GM19023 (cell line): Measurements from ENCODE around the gene CEACAM21.
A peak's percentile ranks its signal among the peaks of the same experiment; 100 is the strongest.

Source experiments
- ATAC-seq: cut with Tn5 transposase; IDR thresholded peaks from one replicate; pipeline ENCODE4 v1.9.1; 2021; ENCODE audit warnings: mild to moderate bottlenecking, moderate library complexity; ENCODE audit not compliant: unreplicated experiment

Gene CEACAM21

DNA sequence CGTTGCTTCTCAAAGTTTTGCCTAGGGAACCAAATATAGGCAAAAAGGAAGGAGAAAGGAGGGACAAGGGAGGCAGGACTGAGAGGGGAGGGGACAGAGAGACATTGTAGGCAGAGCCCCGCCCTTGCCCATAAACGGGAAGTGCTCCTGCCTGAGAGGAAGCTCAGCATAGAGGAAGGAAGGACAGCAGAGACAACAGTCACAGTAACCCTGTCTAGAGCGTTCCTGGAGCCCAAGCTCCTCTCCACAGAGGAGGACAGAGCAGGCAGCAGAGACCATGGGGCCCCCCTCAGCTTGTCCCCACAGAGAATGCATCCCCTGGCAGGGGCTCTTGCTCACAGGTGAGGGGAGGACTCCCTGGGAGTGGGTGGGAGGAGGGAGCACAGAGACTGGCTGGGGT is at the start of gene CEACAM21:
Gene CEACAM21, plus strand, starts transcription at position 169 of the 400 bp plus-strand sequence. Its CDS starts 109 bp downstream, at position 278.
- no peak for ATAC-seq

DNA sequence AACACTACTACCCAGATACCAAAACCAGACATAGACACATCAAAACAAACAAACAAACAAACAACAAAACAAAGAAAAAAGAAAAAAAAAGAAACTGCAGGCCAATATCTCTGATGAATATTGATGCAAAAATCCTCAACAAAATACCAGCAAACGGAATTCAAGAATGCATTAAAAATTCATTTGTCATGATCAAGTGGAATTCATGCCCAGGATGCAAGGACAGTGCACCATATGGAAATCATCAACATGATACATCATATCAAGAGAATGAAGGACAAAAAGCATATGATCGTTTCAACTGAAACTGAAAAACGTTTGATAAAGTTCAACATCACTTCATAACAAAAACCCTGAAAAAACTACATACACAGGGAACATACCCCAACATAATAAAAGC is 48.9 kb upstream of the CEACAM21 start:
- no peak for ATAC-seq

DNA sequence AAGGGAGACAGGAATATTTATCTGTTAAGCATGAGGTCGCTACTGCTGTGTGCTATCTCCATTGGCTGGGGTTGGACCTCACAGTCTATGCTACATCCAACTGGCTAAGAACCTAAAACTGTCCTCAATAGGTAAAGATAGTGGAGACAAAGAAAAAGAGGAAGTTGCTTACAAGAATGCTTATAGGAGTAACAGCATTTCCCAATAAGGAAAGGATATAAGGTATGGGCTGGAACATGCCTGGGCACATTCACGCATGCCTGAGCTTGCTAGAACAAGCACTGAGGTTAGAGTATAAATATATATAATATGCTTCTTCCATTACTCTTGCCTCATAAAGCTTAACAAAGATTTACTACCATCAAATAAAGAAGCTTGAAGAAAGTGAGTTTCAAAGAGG is 47.9 kb upstream of the CEACAM21 start:
- no peak for ATAC-seq

DNA sequence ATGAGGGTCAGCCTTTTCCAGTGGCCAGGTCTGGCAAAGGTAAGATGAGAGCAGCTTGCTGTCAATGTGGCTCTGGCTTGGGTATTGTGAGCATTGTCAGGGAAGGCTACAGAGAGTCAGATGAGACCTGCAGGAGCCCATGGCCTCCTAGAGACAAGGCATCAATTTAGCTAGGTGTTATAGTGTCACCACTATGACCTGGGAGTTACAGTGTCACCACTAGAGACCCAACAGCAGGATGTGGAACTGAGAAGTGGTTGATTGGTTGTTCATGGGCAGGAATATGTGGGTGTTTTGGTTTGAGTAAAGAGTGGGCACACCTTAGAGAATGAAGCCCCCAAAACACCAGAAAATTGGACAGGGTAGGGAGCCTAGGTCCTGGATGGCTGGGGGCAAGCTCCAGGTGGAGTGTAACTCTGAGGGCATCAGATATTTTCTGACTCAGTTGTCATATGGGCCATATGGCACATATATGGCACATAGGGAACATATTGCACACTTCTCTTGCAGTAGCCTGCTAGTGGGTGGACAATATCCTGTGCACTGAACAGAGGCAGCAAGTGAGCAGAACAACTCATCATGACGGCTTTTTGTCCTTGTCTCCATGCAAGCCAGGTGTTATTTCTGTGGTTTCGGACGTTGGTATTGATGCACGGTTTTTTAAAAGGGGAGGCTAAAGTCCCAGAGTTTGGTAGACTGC is 46.3 kb upstream of the CEACAM21 start:
- no peak for ATAC-seq

DNA sequence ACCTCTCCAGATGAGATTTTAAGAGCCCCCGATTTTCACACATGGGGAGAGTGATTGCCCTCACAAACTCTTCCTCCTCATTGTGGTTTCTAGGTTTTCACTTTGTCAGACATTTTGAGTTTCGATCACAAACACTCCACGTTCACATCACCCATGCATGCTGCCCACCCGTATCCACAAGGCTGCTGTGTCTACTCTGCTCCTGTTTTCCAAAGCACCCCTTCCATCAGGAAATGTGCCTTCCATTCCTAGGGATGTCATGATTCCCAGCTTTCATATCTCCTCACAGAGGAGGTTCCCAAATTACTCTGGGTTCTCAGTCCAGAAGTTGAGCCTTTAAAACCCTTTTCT is 45.8 kb upstream of the CEACAM21 start:
- no peak for ATAC-seq

DNA sequence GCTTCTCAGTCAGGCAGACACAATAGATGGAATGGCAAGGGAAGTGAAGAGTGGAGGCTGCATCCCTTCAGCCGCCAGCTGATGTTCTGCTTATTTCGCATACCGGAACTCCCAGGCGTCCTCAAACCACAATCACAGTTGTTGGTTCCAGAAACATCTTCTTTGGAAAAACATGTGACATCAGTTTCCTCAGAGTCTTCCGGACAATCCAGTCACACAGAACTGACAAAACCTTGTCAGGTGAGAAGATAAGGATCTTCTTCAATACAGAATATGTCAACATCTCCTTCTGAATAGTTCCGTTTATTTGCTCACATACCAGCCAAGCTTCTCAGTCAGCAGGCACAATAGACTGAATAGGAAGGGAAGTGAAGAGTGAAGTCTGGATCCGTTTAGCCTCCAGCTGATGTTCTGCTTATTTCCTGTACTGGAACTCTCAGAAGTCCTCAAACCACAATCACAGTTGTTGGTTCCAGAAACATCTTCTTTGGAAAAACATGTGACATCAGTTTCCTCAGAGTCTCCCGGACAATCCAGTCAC is 45.1 kb upstream of the CEACAM21 start:
- no peak for ATAC-seq

DNA sequence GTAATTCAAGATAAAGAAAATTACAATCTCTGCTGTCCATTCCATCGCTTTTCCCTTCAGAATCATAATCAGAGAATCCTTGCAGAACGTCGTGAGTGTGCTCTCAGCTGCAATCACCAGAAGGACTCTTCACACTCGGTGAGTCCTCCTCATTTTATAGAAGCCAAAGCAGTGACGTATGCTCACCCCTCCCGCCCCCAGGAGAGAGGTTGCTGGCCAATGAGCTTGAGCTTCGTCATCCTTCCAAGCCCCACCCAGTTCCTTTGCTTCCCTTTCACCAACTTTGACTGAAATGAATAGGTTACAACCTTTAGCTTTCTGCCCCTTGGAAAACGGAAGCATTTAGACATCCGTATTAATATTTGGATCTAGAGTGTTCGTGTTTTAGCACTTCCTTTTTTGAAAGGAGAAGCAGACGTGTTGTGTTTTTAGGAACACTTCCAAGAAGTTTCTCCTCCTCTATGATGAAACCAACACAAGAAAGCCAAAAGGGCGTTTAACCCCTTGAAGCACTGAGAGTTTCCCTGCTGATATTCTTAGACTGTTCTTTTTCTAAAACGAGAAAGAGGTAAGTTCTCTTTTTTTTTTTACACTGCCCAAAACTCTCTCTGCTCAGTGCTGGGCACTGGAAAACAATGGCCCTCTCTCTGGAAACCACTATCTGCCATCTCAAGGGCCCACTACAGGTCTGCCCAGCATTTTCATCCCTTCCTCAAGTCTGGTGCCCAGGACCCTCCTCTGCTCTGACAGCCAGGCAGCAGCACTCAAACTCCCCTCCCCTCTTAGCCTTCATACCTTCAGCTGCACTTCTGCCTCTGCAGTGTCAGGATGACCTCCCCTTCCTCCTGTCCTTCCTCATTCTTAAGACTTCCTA is 44.3 kb upstream of the CEACAM21 start:
- no peak for ATAC-seq

DNA sequence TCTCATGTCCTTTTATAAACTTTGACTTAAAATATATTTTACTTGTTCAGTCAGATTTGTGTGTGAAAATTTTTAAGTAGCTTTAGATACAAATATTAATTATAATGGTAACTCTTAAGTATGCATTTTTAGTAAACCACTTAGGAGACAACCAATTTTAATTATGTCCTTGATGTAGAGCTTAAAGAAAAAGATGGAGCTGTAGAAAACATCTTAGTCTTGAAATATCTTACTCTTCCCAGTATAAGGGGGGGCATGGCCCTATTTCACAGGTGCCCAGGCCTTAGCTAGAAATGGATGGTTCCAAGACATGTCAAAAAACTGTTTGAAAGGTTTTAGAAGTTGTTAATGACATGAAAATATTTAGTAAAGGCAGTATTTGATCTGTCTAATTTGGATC is 43.4 kb upstream of the CEACAM21 start:
- no peak for ATAC-seq

DNA sequence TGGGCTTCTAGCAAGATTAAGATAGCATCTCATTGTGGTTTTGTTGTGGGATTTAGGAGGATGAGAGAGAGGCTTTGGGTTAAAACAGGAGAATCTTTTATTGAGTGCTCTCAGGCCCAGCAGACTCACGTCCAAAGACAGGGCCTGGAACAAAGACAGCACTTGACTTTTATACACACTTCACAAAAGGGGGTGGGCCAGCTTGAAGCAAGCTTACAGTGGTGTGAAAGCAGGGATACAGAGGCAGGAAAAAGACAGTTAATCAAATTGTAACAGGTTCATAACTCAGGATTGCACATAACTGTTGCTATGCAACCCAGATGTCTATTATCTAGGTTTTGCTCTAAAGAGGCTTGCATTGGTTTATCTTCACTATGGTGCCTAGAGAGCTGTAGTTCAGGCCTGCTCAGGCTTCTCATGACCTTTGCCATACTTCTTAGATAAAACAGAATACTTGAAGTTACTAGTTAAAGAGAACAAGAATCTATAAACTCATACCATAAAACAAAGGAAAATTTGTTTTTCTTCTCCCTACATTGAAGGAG is 42.2 kb upstream of the CEACAM21 start:
- ATAC-seq = no peak

DNA sequence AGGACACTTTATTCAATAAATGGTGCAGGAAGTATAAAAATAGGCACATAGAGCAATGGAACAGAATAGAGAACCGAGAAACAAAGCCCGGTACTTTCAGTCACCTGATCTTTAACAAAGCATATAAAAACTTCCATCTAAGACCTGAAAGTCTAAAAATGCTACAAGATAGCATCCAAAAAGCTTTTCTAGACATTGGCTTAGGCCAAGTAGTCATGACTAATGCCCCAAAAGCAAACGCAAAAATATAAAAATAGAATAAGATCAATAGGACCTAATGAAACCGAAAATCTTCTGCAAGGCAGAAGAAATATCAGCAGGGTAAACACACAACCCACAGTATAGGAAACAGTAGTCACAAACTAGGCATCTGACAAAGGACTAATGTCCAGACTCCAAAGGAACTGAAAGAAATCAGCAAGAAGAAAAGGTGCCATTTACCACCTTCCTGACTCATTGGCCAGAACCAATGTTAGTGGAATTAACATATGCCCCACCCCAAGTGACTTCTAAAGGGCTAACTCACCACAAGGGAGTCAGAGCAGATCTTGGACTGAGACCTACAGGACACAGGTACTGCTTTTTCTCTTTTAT is 40.8 kb upstream of the CEACAM21 start:
- peak; percentile 56 for ATAC-seq

DNA sequence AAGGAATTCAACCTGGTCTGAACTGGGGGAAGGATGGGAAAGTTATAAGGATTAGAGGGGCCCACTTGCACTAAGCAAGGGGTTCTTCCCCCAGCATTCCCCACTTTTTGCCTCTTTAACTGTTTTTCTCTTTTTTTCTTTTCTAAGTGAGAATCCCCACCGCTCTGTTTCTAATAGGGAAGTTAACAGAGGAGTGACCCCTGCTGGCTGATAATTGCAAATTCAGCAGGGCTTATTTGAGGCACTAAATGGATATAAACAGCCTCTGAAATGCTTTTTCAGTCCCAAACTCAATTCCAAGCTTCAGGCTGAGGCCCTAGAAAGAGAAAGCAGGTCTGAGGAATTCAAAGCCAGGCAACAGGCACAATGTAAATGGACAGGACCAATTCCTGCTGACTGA is 38.2 kb upstream of the CEACAM21 start:
- ATAC-seq = no peak

DNA sequence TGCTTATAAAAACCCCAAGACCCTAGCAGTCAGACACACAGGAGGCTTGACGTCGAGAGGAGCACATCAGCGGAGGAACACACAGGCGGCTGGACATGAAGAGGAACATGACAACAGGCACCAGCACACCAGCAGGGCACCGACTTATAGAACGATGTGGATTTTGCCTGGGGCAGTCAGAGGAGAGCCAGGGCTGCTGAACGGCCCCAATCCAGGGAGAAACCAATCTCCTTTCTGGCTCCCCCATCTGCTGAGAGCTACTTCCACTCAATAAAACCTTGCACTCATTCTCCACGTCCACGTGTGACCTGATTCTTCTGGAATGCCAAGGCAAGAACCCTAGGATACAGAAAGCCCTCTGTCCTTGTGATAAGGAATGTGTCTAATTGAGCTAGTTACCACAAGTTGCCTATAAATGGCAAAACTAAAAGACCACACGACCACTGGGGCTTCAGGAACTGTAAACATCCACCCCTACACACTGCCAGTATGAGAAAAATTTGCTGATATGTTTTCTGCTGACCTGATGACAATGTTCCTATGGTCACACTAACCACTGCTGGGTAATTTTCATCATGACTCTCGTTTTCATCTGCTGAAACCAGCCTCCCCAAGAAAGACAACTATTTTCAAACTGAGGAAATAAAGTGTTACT is 35.8 kb upstream of the CEACAM21 start:
- no peak for ATAC-seq

DNA sequence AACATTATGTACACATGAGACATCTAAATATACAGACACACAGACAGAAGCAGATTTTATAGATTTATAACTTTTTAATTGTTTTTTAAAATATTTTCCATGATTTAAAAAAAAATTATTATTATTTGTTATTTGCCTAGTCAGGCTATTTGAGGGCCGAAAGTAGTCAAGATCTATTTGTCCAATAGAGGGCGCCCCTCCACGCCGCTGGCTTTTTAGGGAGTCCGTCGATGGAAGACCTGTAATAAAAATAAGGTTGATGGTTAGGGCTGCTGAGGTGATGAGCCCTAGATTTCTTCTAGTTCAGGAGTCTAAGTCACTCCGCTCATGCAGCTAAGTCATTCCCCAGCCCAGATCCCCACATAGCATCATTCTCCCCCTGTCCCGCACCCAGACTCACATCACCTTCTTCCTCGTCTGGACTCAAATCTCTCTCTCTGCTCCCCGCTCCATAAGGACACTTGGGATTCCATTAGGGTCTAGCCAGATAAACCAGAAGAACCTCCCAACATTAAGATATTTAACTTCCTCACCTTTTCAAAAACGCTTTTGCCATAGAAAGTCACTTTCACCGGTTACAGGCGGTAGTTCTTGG is 33.9 kb upstream of the CEACAM21 start:
- no peak for ATAC-seq

DNA sequence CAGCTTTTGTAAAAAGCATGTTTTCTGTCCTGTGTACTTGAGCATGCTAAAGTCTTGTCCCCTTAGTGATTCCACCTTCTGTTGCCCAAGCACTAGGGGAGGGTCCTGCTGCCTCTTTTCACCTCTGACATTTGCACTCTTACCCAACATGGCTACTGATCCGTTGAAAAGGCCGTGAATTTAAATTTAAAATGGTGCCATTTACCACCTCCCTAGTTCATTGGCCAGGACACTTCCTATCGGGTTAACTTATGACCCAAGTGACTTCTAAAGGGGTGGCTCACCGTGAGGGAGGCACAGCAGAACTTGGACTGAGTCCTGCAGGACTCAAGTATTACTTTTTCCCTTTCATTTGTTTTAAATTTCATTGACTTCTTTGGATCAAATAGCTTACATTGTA is 33.3 kb upstream of the CEACAM21 start:
- ATAC-seq = no peak

DNA sequence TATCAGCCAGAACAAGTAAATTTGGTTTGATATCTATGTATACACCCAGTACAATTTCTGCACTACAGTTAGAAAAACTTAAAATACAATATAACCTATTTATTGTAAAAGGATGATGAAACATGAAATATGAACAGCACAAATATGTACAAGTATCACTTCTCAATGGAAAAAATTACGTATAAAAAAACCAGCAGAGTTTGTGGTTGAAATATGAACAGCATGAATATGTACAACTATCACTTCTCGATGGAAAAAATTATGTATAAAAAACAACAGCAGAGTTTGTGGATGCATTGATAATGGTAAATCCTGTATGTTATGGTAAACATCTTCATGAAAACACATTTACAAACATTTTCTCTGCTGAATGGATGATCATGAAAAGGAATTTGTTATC is 32.4 kb upstream of the CEACAM21 start:
- ATAC-seq = no peak

DNA sequence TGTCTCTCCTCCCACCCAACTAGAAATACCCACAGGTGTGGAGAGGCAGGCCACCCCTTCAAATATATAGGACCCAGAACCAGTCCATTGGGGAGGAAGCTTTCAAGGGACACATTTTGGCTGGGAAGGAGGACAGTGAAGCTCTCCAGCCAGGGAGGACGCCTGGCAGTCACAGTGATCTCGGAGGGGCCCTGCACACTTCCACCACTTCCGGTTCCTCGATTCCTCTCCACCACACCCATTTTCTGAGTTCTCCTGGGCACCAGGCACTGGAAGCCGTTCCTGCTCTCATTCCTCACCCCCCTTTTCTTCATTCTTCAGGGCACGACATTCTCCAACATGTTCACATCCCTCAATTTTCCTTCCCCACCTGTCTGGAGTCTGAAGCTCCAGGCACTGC is 30.4 kb upstream of the CEACAM21 start:
- no peak for ATAC-seq

DNA sequence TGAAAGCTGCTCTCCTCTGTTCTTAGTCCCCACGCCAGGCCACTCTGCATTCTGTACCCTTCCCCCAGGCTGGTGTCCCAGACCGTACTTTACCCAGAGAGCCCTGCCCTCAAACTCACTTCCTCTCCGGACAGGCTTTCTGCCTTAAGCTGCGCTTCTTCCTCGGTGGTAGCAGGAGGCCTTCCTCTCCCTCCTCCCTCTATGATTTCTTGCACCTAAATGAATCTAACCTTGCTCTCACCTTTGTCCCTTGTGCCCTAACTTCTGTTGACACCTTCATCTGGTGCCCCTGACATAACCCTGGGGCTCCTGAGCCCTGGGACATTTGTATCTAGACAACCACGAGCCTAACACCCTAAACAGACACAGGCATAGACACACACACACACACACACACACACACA is 29.6 kb upstream of the CEACAM21 start:
- ATAC-seq = no peak

DNA sequence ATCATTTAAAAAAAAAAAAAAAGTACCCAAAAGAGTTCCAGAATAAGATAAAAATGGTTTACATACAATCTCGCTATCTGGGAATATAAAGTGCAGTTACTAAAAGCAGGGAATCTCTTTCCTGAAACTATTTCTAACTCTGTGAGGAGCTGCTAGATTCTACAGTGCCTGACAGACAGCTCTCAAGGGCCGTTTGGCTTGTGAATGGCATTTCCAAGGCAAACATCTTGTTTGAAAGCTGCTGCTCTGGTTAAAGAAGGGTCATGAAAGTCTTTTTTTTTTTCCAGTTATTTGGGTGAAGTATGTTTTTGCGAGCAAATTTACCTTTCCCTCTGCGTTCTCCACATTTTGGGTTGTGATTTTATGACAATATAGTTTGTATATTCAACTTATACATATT is 29.0 kb upstream of the CEACAM21 start:
- ATAC-seq = no peak

DNA sequence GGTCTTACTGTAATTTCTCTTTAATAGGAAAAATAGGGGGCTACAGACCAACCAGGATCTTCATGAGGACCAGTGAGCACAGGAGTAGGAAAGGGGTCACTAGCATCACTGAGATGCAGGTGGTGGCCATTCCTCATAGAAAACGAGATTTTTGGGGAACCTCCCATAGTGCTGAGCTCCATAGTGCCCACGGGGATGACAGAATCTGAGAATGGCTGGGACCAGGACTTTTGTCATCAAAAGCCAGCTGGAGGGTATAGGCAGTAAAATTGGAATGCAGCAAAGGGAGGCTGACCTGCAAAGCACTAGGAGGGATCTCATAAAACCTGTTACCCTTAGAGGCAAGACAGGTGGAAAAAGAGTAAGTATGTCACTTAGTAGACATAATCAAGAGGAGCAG is 28.4 kb upstream of the CEACAM21 start:
- no peak for ATAC-seq

DNA sequence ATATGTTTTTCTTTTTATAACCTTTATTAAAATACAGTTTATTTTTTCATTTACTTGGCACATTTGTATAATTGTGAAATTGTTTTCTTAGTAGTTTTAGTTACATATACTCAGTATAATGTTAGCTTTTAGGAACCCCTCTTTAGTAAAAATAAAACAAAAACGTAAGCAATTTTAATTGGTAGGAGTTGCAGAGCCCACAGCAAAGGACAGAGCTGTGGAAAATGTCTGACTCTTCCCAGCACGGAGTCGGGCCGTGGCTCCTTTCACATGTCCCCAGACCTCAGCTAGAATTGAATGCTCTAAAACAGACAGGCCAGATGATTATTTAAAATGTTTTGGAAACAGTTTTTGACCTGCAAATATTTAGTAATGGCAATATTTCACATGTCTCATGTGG is 27.9 kb upstream of the CEACAM21 start:
- ATAC-seq = no peak
